Spleen (tissue), 11 donors: ENCODE results near the gene ARHGEF1. TPM values are rescaled to one million over a fixed set of nuclear protein-coding genes. Genes with fewer than 3 reads are reported as not detected.

Experiments used
- DNase-seq: peaks from one replicate; pipeline ENCODE4 v3.0.0-alpha.2; 2020
- H3K27ac ChIP-seq, 8 donors: fragments of 200-600 bp; sonication (generic) in 7 of 8; 1 replicate in 4 of 8; 2 replicates in 4 of 8; pipeline versions ENCODE4 v1.5.0 to v1.8.0; 2016 to 2021; ENCODE audit warnings: inconsistent platforms in 4 of 8, mild to moderate bottlenecking in 4 of 8, moderate library complexity in 1 of 8
- H3K27me3 ChIP-seq, 7 donors: fragments of 200-600 bp; sonication (generic) in 6 of 7; replicated peaks in 1 of 7; 1 replicate in 4 of 7; 2 replicates in 3 of 7; pipeline versions ENCODE4 v1.5.0 to v1.8.0; 2016 to 2021; ENCODE audit warnings: inconsistent platforms in 3 of 7, mild to moderate bottlenecking in 1 of 7
- H3K36me3 ChIP-seq, 6 donors: fragments of 200-600 bp; sonication (generic) in 5 of 6; 1 replicate in 4 of 6; 2 replicates in 2 of 6; pipeline versions ENCODE4 v1.5.0 to v1.8.0; 2016 to 2021; ENCODE audit warnings: inconsistent platforms in 2 of 6
- H3K4me1 ChIP-seq, 6 donors: fragments of 200-600 bp; sonication (generic) in 5 of 6; 1 replicate in 3 of 6; 2 replicates in 3 of 6; pipeline versions ENCODE4 v1.5.0 to v1.8.0; 2016 to 2021; ENCODE audit warnings: inconsistent platforms in 3 of 6
- H3K4me3 ChIP-seq, 8 donors: fragments of 200-600 bp; sonication (generic) in 7 of 8; 1 replicate in 4 of 8; 2 replicates in 4 of 8; pipeline versions ENCODE4 v1.5.0 to v1.8.0; 2016 to 2021; ENCODE audit warnings: inconsistent platforms in 4 of 8, mild to moderate bottlenecking in 4 of 8, moderate library complexity in 2 of 8
- H3K9me3 ChIP-seq, 8 donors: fragments of 200-600 bp; sonication (generic) in 7 of 8; 1 replicate in 4 of 8; 2 replicates in 4 of 8; pipeline versions ENCODE4 v1.5.0 to v1.8.0; 2016 to 2021; ENCODE audit warnings: inconsistent platforms in 4 of 8
- POLR2A ChIP-seq, 3 donors: fragments of 450-650 bp; IDR thresholded peaks; one replicate each; pipeline ENCODE4 v1.5.1; 2017; ENCODE audit warnings: antibody characterized with exemption in 3 of 3, mild to moderate bottlenecking in 1 of 3
- POLR2AphosphoS5 ChIP-seq, 3 donors: sonication (generic); formaldehyde crosslinking; IDR thresholded peaks; one replicate each; pipeline ENCODE4 v1.5.1; 2017; ENCODE audit warnings: antibody characterized with exemption in 3 of 3
- WGBS, 5 donors: extraction: QIAGEN DNeasy Blood & Tissue Kit in 3 of 5; methylation state at CpG; one replicate each; pipeline versions ENCODE4 v1.1.5 to v1.1.7; 2013 to 2018; 5-methylcytosine and 5-hydroxymethylcytosine counted together
- intact Hi-C: fragments of 100-400 bp; cut with DNase I; formaldehyde crosslinking; loops from one replicate; pipeline ENCODE4 v1.15.0; 2023; ENCODE audit warnings: low total_unique reads
- polyA plus RNA-seq, 3 donors: library from polyadenylated mRNA; stranded (reverse); fragments of 200-250 nt; gene quantifications; one replicate each; pipeline ENCODE4 v1.2.1, GENCODE V29; 2013
- total RNA-seq, 7 donors: library from RNA; depleted of rRNA in 3 of 7; stranded (reverse); fragments of >200 nt in 3 of 7; fragmentation: NEBNext Ultra II Directional in 4 of 7; extraction: Animal tissue kit (Norgen Biotek cat#: 25700) in 4 of 7; gene quantifications; one replicate each; pipeline versions ENCODE4 v1.1.0 to v1.2.1, GENCODE V29; 2016 to 2021
- TF ChIP-seq, protein P1 (sequence below), 11 experiments: fragments of 200-600 bp in 7 of 11; fragments of 450-650 bp in 4 of 11; sonication (generic) in 4 of 11; IDR thresholded peaks in 8 of 11; conservative IDR thresholded peaks in 3 of 11; 1 replicate in 7 of 11; 2 replicates in 4 of 11; pipeline versions ENCODE4 v1.4.0 to v1.8.0; 2016 to 2021; ENCODE audit warnings: antibody characterized with exemption in 11 of 11, inconsistent platforms in 4 of 11, mild to moderate bottlenecking in 1 of 11
- donor health status: healthy with polysubstance abuse.
- donor health status: DM: no; HTN: no; CAD: no; lungs with moderate emphysema.
- donor health status: DM: no; HTN: no; CAD: no.
- donor health status: Bipolar disorder and iron deficiency.
- donor health status: healthy.
- donor health status: DM: no; HTN: no; CAD: no.
- donor health status: DM: yes; HTN: yes; CAD: no.

The ARHGEF1 gene
- total and polyA plus RNA-seq, 10 donors: 238 to 543 (median 383) TPM

DNA sequence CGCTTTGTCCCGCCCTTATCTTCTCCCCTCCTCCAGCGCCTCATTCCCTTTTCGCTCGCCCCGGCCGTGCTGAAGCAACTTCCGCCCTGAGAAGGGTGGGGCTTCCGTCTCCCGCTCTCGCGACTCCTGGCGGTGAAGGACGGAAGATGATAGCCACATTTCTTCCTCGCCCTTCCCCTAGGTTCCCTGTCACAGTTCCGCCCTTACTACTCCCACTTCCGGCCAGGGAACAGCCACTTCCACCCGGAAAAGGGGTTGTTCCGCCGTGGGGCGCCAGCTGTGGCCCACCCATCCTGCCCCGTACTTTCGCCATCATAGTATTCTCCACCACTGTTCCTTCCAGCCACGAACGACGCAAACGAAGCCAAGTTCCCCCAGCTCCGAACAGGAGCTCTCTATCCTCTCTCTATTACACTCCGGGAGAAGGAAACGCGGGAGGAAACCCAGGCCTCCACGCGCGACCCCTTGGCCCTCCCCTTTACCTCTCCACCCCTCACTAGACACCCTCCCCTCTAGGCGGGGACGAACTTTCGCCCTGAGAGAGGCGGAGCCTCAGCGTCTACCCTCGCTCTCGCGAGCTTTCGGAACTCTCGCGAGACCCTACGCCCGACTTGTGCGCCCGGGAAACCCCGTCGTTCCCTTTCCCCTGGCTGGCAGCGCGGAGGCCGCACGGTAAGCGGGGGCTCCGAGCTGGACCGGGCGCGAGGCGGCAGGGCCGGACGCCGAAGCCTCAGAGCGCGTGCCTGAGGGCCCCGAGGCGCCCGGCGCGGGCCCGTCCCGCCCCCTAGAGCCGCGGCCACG lies 23.2 kb upstream of the ARHGEF1 start, which contains the start of gene RPS19:
Gene RPS19 (plus strand): TSS at position 638 of the 801 bp plus-strand sequence. CDS start 520 bp downstream, outside the sequence.
- intact Hi-C loops: no loop called here
- H3K36me3 ChIP-seq: peaks cover 6 to 41% (median 37%) of the 10 kb centered on the region in 6 donors
- no peaks in the 10 kb centered on the region for H3K27me3 ChIP-seq
- H3K27ac ChIP-seq: peak within 1 kb of the TSS; percentile 92 to 99 (median 96)
- TF ChIP-seq POLR2AphosphoS5 (IDR thresholded peaks at IDR 0.05) (peak; percentile 94 to 96 (median 96)), POLR2A (IDR thresholded peaks at IDR 0.05) (peak; percentile 48 to 75 (median 51))
- TF ChIP-seq, protein P1, sequence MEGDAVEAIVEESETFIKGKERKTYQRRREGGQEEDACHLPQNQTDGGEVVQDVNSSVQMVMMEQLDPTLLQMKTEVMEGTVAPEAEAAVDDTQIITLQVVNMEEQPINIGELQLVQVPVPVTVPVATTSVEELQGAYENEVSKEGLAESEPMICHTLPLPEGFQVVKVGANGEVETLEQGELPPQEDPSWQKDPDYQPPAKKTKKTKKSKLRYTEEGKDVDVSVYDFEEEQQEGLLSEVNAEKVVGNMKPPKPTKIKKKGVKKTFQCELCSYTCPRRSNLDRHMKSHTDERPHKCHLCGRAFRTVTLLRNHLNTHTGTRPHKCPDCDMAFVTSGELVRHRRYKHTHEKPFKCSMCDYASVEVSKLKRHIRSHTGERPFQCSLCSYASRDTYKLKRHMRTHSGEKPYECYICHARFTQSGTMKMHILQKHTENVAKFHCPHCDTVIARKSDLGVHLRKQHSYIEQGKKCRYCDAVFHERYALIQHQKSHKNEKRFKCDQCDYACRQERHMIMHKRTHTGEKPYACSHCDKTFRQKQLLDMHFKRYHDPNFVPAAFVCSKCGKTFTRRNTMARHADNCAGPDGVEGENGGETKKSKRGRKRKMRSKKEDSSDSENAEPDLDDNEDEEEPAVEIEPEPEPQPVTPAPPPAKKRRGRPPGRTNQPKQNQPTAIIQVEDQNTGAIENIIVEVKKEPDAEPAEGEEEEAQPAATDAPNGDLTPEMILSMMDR (IDR thresholded peaks at IDR 0.05 in 8 of 11, conservative IDR thresholded peaks at IDR 0.05 in 3 of 11): peak; percentile 53 to 95 (median 84)
- peak; percentile 99 for DNase-seq
- H3K4me3 ChIP-seq: peak within 1 kb of the TSS; percentile 58 to 99 (median 96)
- peaks cover 31 to 56% (median 52%) of the 10 kb centered on the region in 6 donors for H3K4me1 ChIP-seq
- WGBS, 5 donors: 0 to 1% (median 0%) methylated on average over 46 to 76 of the region's 76 CpGs
- no peaks in the 10 kb centered on the region for H3K9me3 ChIP-seq

GRCh38 chr19:41860419-41861115 lies 22.4 kb upstream of the ARHGEF1 start:
- intact Hi-C loops: no loop called here
- Histone ChIP-seq H3K27ac (peak overlapping the region; percentile 92 to 99 (median 96)), H3K36me3 (peaks cover 6 to 48% (median 44%) of the 10 kb centered on the region in 6 donors), H3K27me3 (no peaks in the 10 kb centered on the region), H3K9me3 (no peaks in the 10 kb centered on the region), H3K4me1 (peaks cover 31 to 63% (median 59%) of the 10 kb centered on the region in 6 donors), H3K4me3 (peak overlapping the region; percentile 58 to 99 (median 96))
- TF ChIP-seq POLR2AphosphoS5 (IDR thresholded peaks at IDR 0.05) (no peak), POLR2A (IDR thresholded peaks at IDR 0.05) (no peak)
- TF ChIP-seq, protein P1 (IDR thresholded peaks at IDR 0.05 in 8 of 11, conservative IDR thresholded peaks at IDR 0.05 in 3 of 11): no peak
- DNase-seq: no peak
- 0 to 1% (median 1%) methylated on average over 18 to 45 of the region's 45 CpGs for WGBS, 5 donors

- TF ChIP-seq POLR2AphosphoS5 (IDR thresholded peaks at IDR 0.05) (no peak), POLR2A (IDR thresholded peaks at IDR 0.05) (no peak)
- TF ChIP-seq, protein P1 (IDR thresholded peaks at IDR 0.05 in 8 of 11, conservative IDR thresholded peaks at IDR 0.05 in 3 of 11): no peak
- Histone ChIP-seq H3K4me1 (peaks cover 34 to 70% (median 65%) of the 10 kb centered on the region in 6 donors), H3K9me3 (no peaks in the 10 kb centered on the region), H3K27ac (peak overlapping the region in 7 of 8 donors; percentile 92 to 99 (median 96)), H3K36me3 (peaks cover 6 to 55% (median 46%) of the 10 kb centered on the region in 6 donors), H3K27me3 (no peaks in the 10 kb centered on the region), H3K4me3 (peak overlapping the region; percentile 58 to 99 (median 96))
- 24 to 49% (median 27%) methylated on average over 6 to 9 of the region's 9 CpGs for WGBS, 5 donors
- DNase-seq: peak; percentile 5
- intact Hi-C loops: no loop called here
Observed at GRCh38 chr19:41861116-41861768, 21.7 kb upstream of the ARHGEF1 start.
